SK-N-SH treated with all-trans-retinoic acid at 6 μM for 48 hours (cell line): Measurements from ENCODE around the gene CKLF.

Source experiments
- ATAC-seq: fragments of 200-7000 bp; cut with Tn5 transposase; 3 replicates; pipeline ENCODE4 v1.9.1; 2020; ENCODE audit warnings: mild to moderate bottlenecking, moderate library complexity
- ARNTL ChIP-seq: fragments of 450-650 bp; formaldehyde crosslinking; IDR thresholded peaks from 2 replicates; pipeline ENCODE4 v1.5.0; 2020; ENCODE audit warnings: low read depth, mild to moderate bottlenecking, moderate library complexity, borderline replicate concordance
- BACH2 ChIP-seq: fragments of 250-450 bp; sonication (Bioruptor Pico); IDR thresholded peaks from 2 replicates; pipeline ENCODE4 v1.9.0; 2021; ENCODE audit warnings: mild to moderate bottlenecking, borderline replicate concordance
- CSDC2 ChIP-seq: fragments of 250-450 bp; sonication (Bioruptor Pico); IDR thresholded peaks from 2 replicates; pipeline ENCODE4 v1.5.0; 2020; ENCODE audit warnings: mild to moderate bottlenecking, moderate library complexity
- ESRRG ChIP-seq: fragments of 250-450 bp; sonication (Bioruptor Pico); IDR thresholded peaks from 2 replicates; pipeline ENCODE4 v1.6.1; 2021; ENCODE audit warnings: mild to moderate bottlenecking
- OSR1 ChIP-seq: fragments of 250-450 bp; sonication (Bioruptor Pico); IDR thresholded peaks from 2 replicates; pipeline ENCODE4 v1.8.0; 2022; ENCODE audit warnings: moderate library complexity, mild to moderate bottlenecking, inconsistent platforms
- PPARA ChIP-seq: fragments of 250-450 bp; sonication (Bioruptor Pico); IDR thresholded peaks from 2 replicates; pipeline ENCODE4 v1.5.0; 2020; ENCODE audit warnings: mild to moderate bottlenecking, borderline replicate concordance
- RARB ChIP-seq: fragments of 250-450 bp; sonication (Bioruptor Pico); IDR thresholded peaks from 2 replicates; pipeline ENCODE4 v1.8.0; 2021; ENCODE audit warnings: mild to moderate bottlenecking, moderate library complexity
- SNAI2 ChIP-seq: fragments of 250-450 bp; sonication (Bioruptor Pico); IDR thresholded peaks from 2 replicates; pipeline ENCODE4 v1.5.0; 2020; ENCODE audit warnings: mild to moderate bottlenecking, moderate library complexity
- TCF4 ChIP-seq: fragments of 250-450 bp; sonication (Bioruptor Pico); IDR thresholded peaks from 2 replicates; pipeline ENCODE4 v1.8.0; 2021; ENCODE audit warnings: mild to moderate bottlenecking, moderate library complexity, borderline replicate concordance
- ZC3H10 ChIP-seq: fragments of 250-450 bp; sonication (Bioruptor Pico); IDR thresholded peaks from 2 replicates; pipeline ENCODE4 v1.5.1; 2021; ENCODE audit warnings: mild to moderate bottlenecking, moderate library complexity
- ZFP3 ChIP-seq: fragments of 250-450 bp; sonication (Bioruptor Pico); IDR thresholded peaks from 2 replicates; pipeline ENCODE4 v1.5.0; 2020; ENCODE audit warnings: mild to moderate bottlenecking, moderate library complexity
- ZNF565 ChIP-seq: fragments of 450-650 bp; formaldehyde crosslinking; conservative IDR thresholded peaks from 2 replicates; pipeline ENCODE4 v1.5.0; 2020; ENCODE audit warnings: low read depth, mild to moderate bottlenecking, moderate library complexity
- ZNF70 ChIP-seq: fragments of 450-650 bp; formaldehyde crosslinking; IDR thresholded peaks from 2 replicates; pipeline ENCODE4 v1.5.0; 2020; ENCODE audit warnings: mild to moderate bottlenecking, moderate library complexity
- ZNF8 ChIP-seq: fragments of 450-650 bp; formaldehyde crosslinking; IDR thresholded peaks from 2 replicates; pipeline ENCODE4 v1.5.0; 2020; ENCODE audit warnings: mild to moderate bottlenecking, moderate library complexity
- TF ChIP-seq, protein P1 (sequence below): fragments of 250-450 bp; sonication (Bioruptor Pico); IDR thresholded peaks from 2 replicates; pipeline ENCODE4 v1.8.0; 2021; ENCODE audit warnings: low read depth, mild to moderate bottlenecking, moderate library complexity, borderline replicate concordance
- TF ChIP-seq, protein P2 (sequence below): fragments of 250-450 bp; sonication (Bioruptor Pico); IDR thresholded peaks from 2 replicates; pipeline ENCODE4 v1.5.0; 2020; ENCODE audit warnings: mild to moderate bottlenecking, moderate library complexity
- TF ChIP-seq, protein P3 (sequence below): fragments of 250-450 bp; sonication (Bioruptor Pico); IDR thresholded peaks from 2 replicates; pipeline ENCODE4 v1.5.1; 2021; ENCODE audit warnings: mild to moderate bottlenecking, moderate library complexity
- TF ChIP-seq, protein P4 (sequence below): fragments of 250-450 bp; sonication (Bioruptor Pico); IDR thresholded peaks from 2 replicates; pipeline ENCODE4 v1.5.1; 2020; ENCODE audit warnings: low read depth, mild to moderate bottlenecking, moderate library complexity

CKLF gene

DNA sequence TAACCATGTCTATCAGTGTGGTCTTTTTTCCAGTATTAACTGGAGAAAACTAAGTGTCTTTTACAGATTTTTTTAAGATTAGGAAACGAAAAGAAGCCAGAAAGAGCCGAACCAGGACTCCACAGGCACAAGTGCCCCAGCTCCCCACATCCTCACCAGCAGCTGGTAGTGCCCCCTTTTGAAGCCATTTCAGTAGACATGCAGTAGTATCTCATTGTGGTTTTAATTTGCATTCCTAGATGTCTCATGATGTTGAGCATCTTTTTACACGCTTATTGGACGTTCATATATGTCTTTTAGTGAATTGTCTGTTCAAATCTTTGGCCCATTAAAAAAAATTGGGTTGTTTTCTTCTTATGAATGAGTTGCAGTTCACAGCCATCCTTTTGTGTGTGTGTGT is 47.4 kb downstream of the CKLF start:
- TF ChIP-seq OSR1 (CRISPR knock-in tag), result no peak
- TF ChIP-seq ZFP3 (CRISPR knock-in tag), result no peak
- no peak for TF ChIP-seq ARNTL (CRISPR knock-in tag)
- TF ChIP-seq TCF4 (CRISPR knock-in tag), result no peak
- TF ChIP-seq ESRRG, result no peak
- no peak for TF ChIP-seq BACH2 (CRISPR knock-in tag)
- TF ChIP-seq, protein P1, sequence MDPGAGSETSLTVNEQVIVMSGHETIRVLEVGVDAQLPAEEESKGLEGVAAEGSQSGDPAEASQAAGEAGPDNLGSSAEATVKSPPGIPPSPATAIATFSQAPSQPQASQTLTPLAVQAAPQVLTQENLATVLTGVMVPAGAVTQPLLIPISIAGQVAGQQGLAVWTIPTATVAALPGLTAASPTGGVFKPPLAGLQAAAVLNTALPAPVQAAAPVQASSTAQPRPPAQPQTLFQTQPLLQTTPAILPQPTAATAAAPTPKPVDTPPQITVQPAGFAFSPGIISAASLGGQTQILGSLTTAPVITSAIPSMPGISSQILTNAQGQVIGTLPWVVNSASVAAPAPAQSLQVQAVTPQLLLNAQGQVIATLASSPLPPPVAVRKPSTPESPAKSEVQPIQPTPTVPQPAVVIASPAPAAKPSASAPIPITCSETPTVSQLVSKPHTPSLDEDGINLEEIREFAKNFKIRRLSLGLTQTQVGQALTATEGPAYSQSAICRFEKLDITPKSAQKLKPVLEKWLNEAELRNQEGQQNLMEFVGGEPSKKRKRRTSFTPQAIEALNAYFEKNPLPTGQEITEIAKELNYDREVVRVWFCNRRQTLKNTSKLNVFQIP, result no peak
- no peak for TF ChIP-seq PPARA (CRISPR knock-in tag)
- TF ChIP-seq ZNF565 (CRISPR knock-in tag), result no peak
- no peak for TF ChIP-seq SNAI2 (CRISPR knock-in tag)
- TF ChIP-seq, protein P2, sequence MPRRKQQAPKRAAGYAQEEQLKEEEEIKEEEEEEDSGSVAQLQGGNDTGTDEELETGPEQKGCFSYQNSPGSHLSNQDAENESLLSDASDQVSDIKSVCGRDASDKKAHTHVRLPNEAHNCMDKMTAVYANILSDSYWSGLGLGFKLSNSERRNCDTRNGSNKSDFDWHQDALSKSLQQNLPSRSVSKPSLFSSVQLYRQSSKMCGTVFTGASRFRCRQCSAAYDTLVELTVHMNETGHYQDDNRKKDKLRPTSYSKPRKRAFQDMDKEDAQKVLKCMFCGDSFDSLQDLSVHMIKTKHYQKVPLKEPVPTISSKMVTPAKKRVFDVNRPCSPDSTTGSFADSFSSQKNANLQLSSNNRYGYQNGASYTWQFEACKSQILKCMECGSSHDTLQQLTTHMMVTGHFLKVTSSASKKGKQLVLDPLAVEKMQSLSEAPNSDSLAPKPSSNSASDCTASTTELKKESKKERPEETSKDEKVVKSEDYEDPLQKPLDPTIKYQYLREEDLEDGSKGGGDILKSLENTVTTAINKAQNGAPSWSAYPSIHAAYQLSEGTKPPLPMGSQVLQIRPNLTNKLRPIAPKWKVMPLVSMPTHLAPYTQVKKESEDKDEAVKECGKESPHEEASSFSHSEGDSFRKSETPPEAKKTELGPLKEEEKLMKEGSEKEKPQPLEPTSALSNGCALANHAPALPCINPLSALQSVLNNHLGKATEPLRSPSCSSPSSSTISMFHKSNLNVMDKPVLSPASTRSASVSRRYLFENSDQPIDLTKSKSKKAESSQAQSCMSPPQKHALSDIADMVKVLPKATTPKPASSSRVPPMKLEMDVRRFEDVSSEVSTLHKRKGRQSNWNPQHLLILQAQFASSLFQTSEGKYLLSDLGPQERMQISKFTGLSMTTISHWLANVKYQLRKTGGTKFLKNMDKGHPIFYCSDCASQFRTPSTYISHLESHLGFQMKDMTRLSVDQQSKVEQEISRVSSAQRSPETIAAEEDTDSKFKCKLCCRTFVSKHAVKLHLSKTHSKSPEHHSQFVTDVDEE (CRISPR knock-in tag), result no peak
- TF ChIP-seq, protein P3, sequence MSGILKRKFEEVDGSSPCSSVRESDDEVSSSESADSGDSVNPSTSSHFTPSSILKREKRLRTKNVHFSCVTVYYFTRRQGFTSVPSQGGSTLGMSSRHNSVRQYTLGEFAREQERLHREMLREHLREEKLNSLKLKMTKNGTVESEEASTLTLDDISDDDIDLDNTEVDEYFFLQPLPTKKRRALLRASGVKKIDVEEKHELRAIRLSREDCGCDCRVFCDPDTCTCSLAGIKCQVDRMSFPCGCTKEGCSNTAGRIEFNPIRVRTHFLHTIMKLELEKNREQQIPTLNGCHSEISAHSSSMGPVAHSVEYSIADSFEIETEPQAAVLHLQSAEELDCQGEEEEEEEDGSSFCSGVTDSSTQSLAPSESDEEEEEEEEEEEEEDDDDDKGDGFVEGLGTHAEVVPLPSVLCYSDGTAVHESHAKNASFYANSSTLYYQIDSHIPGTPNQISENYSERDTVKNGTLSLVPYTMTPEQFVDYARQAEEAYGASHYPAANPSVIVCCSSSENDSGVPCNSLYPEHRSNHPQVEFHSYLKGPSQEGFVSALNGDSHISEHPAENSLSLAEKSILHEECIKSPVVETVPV (CRISPR knock-in tag), result no peak
- no peak for TF ChIP-seq RARB (CRISPR knock-in tag)
- TF ChIP-seq, protein P4, sequence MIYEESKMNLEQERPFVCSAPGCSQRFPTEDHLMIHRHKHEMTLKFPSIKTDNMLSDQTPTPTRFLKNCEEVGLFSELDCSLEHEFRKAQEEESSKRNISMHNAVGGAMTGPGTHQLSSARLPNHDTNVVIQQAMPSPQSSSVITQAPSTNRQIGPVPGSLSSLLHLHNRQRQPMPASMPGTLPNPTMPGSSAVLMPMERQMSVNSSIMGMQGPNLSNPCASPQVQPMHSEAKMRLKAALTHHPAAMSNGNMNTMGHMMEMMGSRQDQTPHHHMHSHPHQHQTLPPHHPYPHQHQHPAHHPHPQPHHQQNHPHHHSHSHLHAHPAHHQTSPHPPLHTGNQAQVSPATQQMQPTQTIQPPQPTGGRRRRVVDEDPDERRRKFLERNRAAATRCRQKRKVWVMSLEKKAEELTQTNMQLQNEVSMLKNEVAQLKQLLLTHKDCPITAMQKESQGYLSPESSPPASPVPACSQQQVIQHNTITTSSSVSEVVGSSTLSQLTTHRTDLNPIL (CRISPR knock-in tag), result no peak
- no peak for TF ChIP-seq ZC3H10 (CRISPR knock-in tag)
- no peak for TF ChIP-seq CSDC2 (CRISPR knock-in tag)
- no peak for TF ChIP-seq ZNF8 (CRISPR knock-in tag)

DNA sequence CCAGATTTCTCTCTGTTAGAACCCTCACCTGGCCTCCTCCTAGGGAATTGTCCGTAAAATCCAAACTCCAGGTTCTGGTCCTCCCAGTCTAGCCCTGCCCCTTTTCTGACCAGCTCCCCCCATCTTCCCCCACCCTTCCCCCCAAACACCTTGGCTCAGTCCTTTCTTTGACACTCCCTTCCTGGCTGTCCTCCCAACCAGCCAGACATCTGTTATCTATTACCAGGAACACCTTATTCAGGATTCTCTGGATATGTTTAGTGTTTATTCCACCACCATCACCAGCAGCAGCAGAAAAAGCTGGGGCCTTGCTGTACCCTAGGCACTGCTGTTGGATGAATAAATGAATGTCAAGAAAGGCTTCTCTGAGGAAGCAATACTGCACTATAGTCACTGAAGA is 48.1 kb downstream of the CKLF start:
- TF ChIP-seq, protein P1, result no peak
- no peak for TF ChIP-seq ZNF70 (CRISPR knock-in tag)
- no peak for TF ChIP-seq ZNF8 (CRISPR knock-in tag)
- TF ChIP-seq, protein P2 (CRISPR knock-in tag), result no peak
- TF ChIP-seq OSR1 (CRISPR knock-in tag), result no peak
- TF ChIP-seq, protein P3 (CRISPR knock-in tag), result no peak
- no peak for TF ChIP-seq ARNTL (CRISPR knock-in tag)
- no peak for ATAC-seq

More for the DNA sequence above, 47.4 kb downstream of the CKLF start:
- no peak for ATAC-seq
